ENCODE data around the gene AUNIP.
"Not testable (repeated sequence)": the region's sequence is repeated elsewhere in the genome, so short reads cannot be mapped to it uniquely, and the experiment has no call there.

The AUNIP gene

DNA sequence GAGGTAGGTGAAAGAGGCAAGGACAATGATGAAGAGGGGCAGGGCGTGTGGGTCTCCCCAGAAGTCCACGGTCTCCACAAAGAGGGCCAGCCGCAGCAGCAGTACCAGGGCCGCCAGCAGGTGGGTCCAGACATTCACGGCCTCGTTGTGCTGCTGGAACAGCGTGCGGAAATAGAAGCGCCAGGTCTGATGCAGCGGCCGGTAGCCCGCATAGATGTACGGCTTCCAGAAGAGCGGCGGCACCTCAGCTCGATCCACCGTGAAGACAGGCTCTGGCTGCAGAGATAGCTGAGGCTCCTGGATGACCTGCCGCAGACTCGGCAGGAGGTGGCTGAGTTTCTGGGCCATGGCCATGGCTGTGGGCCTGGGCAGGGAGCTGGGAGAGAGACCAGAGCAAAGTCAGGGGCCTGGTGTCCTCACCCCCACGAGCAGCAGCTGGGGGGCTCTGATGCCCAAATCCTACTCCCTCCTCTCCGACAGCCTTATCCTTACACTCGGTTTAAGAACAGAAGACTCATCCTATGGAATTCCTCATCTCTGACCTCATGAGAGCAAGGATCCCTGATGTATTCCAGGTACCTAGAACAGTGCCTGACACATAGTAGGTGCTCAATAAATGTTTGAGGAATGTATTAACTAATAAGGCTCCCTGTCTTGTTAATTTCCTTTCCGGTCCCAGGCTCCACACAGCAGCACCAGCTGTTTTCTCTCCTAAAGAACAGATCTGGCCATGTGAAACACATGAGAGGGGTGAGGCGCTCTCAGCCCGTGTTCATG lies 4.4 kb upstream of the AUNIP start:
- ATAC-seq: no peak

- no peak for ATAC-seq
Measured at GRCh38 chr1:25862785-25863485, 3.7 kb upstream of the AUNIP start.

DNA sequence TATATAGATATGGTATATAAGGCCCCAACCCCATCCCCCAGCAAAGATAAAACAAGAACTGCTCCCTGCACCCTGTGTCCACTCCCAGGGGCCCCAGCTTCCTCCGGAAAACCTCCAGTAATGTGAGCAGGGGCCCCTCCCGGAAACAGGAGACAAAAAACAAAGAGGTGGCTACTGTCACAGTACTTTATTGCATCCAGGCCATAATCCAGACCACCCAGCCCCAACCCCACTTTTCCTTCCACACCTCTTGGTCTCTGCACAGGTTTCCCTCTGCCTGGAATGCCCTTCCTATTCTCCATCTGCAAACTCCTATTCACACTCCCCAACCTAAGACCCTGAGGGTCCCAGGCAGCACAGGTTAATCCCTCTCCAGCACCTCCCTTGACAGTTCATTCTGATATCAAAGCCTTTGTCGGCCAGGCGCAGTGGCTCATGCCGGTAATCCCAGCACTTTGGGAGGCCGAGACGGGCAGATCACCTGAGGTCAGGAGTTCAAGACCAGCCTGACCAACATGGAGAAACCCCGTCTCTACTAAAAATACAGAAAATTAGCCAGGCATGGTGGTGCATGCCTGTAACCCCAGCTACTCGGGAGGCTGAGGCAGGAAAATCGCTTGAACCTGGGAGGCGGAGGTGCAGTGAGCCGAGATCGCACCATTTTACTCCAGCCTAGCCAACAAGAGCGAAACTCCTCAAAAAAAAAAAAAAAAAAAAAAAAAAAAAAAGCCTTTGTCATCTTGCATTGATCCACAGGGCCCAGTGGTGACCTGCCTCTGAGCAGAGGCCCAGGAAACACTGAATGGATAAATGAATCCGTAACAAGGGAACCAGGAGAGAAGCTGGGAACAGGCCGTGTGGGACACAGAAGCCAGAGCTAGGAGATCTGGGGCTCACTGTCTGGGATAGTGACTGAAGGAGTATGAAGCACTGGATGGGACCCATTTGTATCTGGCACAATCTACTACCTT lies 2.3 kb upstream of the AUNIP start:
- ATAC-seq: no peak

DNA sequence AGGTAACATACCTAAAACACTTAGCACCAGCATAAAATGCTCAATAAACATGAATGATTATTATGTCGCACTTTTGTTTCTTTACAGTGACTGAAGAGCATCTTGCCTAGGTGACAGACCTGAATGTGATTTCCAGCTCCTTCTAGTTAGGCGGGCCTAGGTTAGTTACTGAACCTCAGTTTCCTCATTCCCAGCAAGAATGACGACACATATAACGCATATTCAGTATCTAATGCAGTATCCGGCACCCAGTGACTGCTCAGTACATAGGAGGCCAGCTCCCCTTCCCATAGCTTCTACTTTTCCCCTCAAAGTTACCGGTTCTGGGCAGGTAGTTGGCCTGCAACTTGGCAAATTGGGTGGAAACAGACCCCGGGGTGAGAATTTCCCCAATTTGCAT lies 763 bp downstream of the AUNIP start:
- ATAC-seq: no peak

DNA sequence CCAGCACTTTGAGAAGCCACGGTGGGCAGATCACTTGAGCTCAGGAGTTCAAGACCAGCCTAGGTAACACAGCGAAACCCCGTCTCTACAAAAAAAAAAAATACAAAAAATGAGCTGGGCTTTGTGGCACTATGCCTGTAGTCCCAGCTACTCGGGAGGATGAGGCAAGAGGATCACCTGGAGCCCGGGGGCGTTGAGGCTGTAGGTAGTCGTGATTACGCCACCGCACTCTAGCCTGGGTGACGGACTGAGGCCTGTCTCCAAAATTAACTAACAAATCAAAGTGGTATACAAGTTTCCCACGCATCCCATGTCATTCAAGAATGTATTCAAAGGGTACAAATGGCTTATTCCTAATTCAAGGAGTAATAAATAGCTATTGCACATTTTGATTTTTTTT lies 2.4 kb downstream of the AUNIP start:
- no peak for ATAC-seq

DNA sequence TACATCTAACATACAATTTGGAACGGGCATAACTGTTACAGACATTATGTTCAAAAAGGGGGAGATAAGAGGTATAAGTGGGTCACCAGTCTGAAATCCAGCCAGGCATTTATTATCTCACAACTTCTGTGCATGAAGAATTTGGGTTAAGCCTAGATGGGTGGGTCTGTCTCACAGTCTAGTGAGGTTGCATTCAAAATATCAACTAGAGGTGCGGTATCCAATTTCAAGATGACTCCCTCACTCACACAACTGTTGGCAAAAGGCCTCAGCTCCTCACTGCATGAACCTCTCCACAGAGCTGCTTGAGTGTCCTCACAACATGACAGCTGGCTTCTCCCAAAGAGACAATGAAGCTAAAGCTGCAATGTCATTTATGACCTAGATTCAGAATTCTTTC lies 4.7 kb downstream of the AUNIP start:
- ATAC-seq: no peak

GRCh38 chr1:25848531-25848930 lies 10.7 kb downstream of the AUNIP start:
- ATAC-seq: no peak

DNA sequence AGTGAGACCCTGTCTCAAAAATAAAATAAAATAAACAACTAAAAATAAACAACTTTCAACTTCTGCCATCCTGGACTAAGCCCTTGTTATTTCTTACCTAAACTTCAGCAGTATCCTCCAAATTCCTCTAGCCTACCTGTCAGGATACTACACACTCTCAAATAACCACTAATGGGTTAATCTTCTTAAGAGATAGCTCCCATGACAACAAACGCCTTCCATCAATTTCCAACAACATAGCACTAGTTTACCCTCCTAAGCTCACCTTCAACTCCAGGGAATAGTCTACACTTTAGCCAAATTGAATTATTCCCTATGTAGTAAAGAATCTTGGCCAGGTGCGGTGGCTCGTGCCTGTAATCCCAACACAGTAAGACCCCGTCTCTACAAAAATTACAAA lies 11.3 kb downstream of the AUNIP start:
- no peak for ATAC-seq

DNA sequence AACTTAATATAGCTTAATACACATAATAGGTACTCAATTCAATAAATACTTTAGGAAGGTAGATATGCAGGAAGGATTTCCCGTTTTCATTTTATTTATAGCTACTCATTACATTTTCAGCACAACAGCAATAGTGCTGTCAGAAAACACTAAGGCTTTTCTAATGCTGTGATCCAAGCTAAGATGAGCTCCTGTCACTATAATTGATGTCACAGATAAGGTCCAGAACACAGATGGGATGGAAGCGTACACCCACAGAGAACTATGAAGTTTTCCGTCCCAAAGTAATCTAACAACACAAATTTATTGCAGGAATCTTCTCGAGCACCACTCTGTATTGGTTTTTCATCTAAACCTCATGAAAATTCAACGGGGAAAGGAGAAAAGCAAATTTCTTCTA lies 13.6 kb downstream of the AUNIP start:
- ATAC-seq: no peak

- ATAC-seq: no peak
Measured at GRCh38 chr1:25844536-25845337, 14.5 kb downstream of the AUNIP start.

DNA sequence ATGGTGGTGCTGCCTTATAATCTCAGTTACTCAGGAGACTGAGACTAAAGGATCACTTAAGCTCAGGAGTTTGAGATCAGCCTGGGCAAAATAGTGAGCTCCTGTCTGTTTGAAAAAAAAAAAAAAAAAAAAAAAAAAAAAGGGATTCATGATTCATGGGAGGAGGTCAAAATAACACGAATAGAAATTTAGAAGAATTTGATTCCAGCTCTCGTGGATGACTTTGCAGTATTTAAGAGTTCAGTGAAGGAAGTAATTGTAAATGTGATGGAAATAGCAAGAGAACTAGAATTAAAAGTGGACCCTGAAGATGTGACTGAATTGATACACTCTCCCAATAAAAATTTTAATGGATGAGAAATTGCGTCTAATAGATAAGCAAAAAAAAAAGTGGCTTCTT lies 15.8 kb downstream of the AUNIP start:
- no peak for ATAC-seq

GRCh38 chr1:25839808-25840207 lies 19.4 kb downstream of the AUNIP start:
- not testable (repeated sequence) for ATAC-seq

GRCh38 chr1:25837262-25837875 lies 21.9 kb downstream of the AUNIP start:
- no peak for ATAC-seq

DNA sequence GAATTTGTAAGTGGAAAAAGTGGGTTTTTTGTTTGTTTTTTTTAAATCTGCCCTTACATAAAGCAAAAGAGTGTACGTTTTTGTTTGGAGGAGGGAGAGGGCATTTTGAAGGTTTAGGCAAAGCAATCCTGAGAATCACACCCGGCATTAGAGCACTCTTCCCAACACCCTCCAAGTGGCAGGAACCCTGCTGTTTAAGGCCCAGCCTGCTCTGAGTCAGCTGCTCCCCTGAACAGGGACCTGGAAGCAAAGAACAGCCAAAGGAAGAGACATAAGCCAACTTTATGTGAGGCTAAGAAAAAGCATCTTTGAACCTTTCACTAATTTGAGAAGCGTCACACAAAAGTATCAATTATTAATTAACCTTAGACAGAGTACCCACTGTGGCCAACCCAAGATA lies 22.6 kb downstream of the AUNIP start:
- ATAC-seq: no peak

GRCh38 chr1:25834894-25835293 lies 24.4 kb downstream of the AUNIP start:
- no peak for ATAC-seq

DNA sequence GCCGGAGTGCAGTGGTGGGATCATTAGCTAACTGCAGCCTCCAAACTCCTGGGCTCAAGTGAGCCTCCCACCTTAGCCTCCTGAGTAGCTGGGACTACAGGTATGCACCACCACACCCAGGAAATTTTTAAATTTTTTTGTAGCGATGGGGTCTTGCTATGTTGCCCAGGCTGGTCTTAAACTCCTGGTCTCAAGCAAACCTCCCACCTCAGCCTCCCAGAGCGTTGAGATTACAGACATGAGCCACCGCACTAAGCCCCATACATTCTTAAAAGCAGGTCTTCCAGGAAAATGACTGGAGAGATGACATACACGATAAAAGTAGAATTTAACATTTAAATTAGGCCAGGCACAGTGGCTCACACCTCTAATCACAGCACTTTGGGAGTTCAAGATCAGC lies 26.1 kb downstream of the AUNIP start:
- ATAC-seq: no peak

- no peak for ATAC-seq
Measured at GRCh38 chr1:25832336-25833037, 26.8 kb downstream of the AUNIP start.

GRCh38 chr1:25831569-25832196 lies 27.6 kb downstream of the AUNIP start:
- ATAC-seq: no peak

GRCh38 chr1:25829046-25829445 lies 30.2 kb downstream of the AUNIP start:
- ATAC-seq: no peak

- no peak for ATAC-seq
Measured at GRCh38 chr1:25828491-25828890, 30.8 kb downstream of the AUNIP start.

GRCh38 chr1:25826571-25826970 lies 32.7 kb downstream of the AUNIP start:
- ATAC-seq: no peak
